ENCODE data around the gene SPATA45. TPM values are rescaled to one million over a fixed set of nuclear protein-coding genes. Genes with fewer than 3 reads are reported as not detected.
"Not testable (repeated sequence)": the region's sequence is repeated elsewhere in the genome, so short reads cannot be mapped to it uniquely, and the experiment has no call there.

Gene SPATA45
- polyA plus RNA-seq, 1 of the 3 experiments (the other 2 are of a cell fraction), result not detected

- no peak overlapping the region for H3K9ac ChIP-seq
- H3F3A ChIP-seq (replicated peaks; ENCODE audit: insufficient read depth), result peaks cover 2% of the 10 kb centered on the region
- H3K4me2 ChIP-seq, result no peak overlapping the region
- no peak overlapping the region for H3K4me3 ChIP-seq (ENCODE audit: low read depth in 2 of 2, low read length in 1 of 2)
- no peak overlapping the region for H2AFZ ChIP-seq (ENCODE audit: low read depth)
- POLR2A ChIA-PET, result no interaction called here
- TF ChIP-seq TEAD4 (IDR thresholded peaks at IDR 0.05; ENCODE audit: borderline replicate concordance, insufficient read depth), result no peak
- TF ChIP-seq MAX (IDR thresholded peaks at IDR 0.05; ENCODE audit: low read depth), result no peak
- no peak for TF ChIP-seq CTCF (IDR thresholded peaks at IDR 0.05)
- no peak for TF ChIP-seq REST (IDR thresholded peaks at IDR 0.05; ENCODE audit: low read depth, low read length)
- TF ChIP-seq ZBTB33 (IDR thresholded peaks at IDR 0.05; ENCODE audit: borderline replicate concordance, low read depth), result no peak
- H3K4me1 ChIP-seq (ENCODE audit: control insufficient read depth in 1 of 2, insufficient read depth in 2 of 2, low read depth in 1 of 2, low read length in 1 of 2), result peaks cover 0 to 6% of the 10 kb centered on the region in 2 experiments; a peak in 1 of 4 replicates
- no peak overlapping the region for H3K27ac ChIP-seq (ENCODE audit: low read depth in 2 of 2, low read length in 1 of 2)
- H3K9me2 ChIP-seq, result no peaks in the 10 kb centered on the region
- no peaks in the 10 kb centered on the region for H3K36me3 ChIP-seq (replicated peaks in 1 of 2; ENCODE audit: control insufficient read depth in 1 of 2, insufficient read depth in 2 of 2, low read length in 1 of 2)
- H4K20me1 ChIP-seq (ENCODE audit: insufficient read depth), result no peaks in the 10 kb centered on the region
- H3K9me3 ChIP-seq, result no peaks in the 10 kb centered on the region
- no peak for DNase-seq
- H3K79me2 ChIP-seq (ENCODE audit: insufficient read depth), result peaks cover 10% of the 10 kb centered on the region; the same call in 1 of the 2 replicates
- 93% methylated on average over 5 of the region's 5 CpGs for WGBS (ENCODE audit: low lambda C conversion rate)
- CTCF ChIA-PET, result no interaction called here
- H3K27me3 ChIP-seq (ENCODE audit: insufficient read depth), result no peaks in the 10 kb centered on the region
These were observed 4.7 kb upstream of the SPATA45 start for GRCh38 chr1:212852105-212852688.

- POLR2A ChIA-PET; H3K9ac ChIP-seq; H3K27me3 ChIP-seq (ENCODE audit: insufficient read depth); DNase-seq; H3K27ac ChIP-seq (ENCODE audit: low read depth in 2 of 2, low read length in 1 of 2); H3K36me3 ChIP-seq (replicated peaks in 1 of 2; ENCODE audit: control insufficient read depth in 1 of 2, insufficient read depth in 2 of 2, low read length in 1 of 2); H3K9me2 ChIP-seq; H3F3A ChIP-seq (replicated peaks; ENCODE audit: insufficient read depth); H3K4me2 ChIP-seq; H3K79me2 ChIP-seq (ENCODE audit: insufficient read depth); H4K20me1 ChIP-seq (ENCODE audit: insufficient read depth); H3K9me3 ChIP-seq; H3K4me3 ChIP-seq (ENCODE audit: low read depth in 2 of 2, low read length in 1 of 2); H3K4me1 ChIP-seq (ENCODE audit: control insufficient read depth in 1 of 2, insufficient read depth in 2 of 2, low read depth in 1 of 2, low read length in 1 of 2); H2AFZ ChIP-seq (ENCODE audit: low read depth); CTCF ChIA-PET: not testable (repeated sequence)
- 60% methylated on average over 3 of the region's 3 CpGs for WGBS (ENCODE audit: low lambda C conversion rate)
These were observed 2.9 kb downstream of the SPATA45 start for GRCh38 chr1:212844521-212844920.
